ENCODE measurements around the gene HLA-DOB. TPM values are rescaled to one million over a fixed set of nuclear protein-coding genes. Genes with fewer than 3 reads are reported as not detected.

HLA-DOB gene
- total and polyA plus RNA-seq, 2 of the 13 experiments (the other 11 are each of a cell fraction or from before 2014, with no cell fraction given), result not detected

DNA sequence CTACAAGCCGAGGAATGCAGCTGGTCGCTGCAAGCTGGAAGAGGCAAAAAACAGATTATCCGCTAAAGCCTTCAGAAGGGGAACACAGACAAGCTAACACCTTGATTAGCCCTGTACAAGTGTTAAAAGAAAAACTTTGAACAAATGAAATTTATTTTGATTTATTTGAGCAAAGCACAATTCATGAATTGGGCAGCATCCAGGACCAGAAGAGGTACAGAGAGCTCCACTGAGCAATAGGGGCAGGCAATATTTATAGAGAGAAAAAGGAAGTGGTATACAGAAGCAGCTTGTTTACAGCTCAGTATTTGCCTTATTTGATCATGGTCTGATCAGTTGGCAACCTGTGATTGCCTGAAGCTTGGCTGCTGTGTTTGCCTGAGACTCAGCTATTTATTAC, 17.6 kb downstream of the HLA-DOB start:
- no peak for ATAC-seq

DNA sequence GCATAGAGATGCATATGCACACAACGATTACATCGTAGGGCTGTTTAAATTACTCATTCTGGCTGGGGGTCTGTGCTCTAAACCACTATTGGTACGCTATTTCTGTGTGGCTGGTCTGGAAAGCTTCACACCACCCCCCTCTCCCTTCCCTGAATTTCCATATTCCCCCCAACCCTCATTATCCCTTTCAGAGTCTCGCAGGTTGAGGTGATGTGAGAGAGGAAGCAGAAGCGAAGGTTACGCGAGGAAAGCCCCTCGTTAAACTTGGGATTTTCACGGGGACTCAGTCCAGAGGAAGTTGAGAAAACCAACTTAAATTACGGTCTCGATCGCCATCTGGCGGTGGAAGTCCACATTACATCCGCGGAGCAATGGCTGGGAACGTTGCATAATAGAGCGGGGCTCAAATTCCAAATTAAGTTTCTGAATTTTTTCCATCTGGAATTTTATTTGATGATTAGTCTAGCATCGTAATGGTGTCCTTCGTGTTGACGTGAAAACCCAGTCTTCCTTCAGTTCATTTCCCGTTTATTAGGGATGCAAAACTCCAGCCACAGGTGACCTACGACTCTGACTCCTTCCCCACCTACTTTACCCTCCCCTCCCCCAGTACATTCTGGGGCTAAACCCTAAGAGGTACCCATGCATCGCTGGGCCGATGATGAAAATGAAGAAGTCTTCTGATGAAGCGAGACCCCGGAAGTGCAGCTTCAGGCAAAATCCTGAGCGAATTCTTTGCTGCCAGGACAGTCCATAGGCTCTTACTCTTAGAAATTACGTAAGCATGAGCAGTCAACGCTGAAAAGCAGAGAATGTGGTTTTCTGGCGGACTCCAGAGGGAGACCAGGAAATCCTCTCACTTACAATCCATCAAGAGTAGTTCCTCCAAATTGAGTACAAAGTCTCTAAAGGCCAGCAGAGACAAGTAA, 19.7 kb downstream of the HLA-DOB start:
- no peaks in the 10 kb centered on the region for H3K36me3 ChIP-seq (replicated peaks in 1 of 2; ENCODE audit: control insufficient read depth in 1 of 2, insufficient read depth in 2 of 2, low read length in 2 of 2)
- H3K9me3 ChIP-seq (ENCODE audit: low read length), result no peaks in the 10 kb centered on the region
- WGBS (ENCODE audit: low lambda C conversion rate), result 6% methylated on average over 30 of the region's 30 CpGs
- peak overlapping the region; percentile 39 for H2AFZ ChIP-seq (ENCODE audit: low read length)
- H3K27me3 ChIP-seq (ENCODE audit: control insufficient read depth in 1 of 2, insufficient read depth in 2 of 2, low read length in 2 of 2), result peaks cover 0 to 40% of the 10 kb centered on the region in 2 experiments; a peak in 3 of 5 replicates
- peak overlapping the region; percentile 68 for H3K4me2 ChIP-seq (ENCODE audit: low read depth, low read length)
- ATAC-seq (peak; percentile 77), DNase-seq (ENCODE audit: low spot score) (peak; percentile 57), FAIRE-seq (peak; percentile 98)
- H3K79me2 ChIP-seq (ENCODE audit: insufficient read depth, low read length), result no peaks in the 10 kb centered on the region
- no peaks in the 10 kb centered on the region for H4K20me1 ChIP-seq (ENCODE audit: insufficient read depth, low read length)
- H3K9ac ChIP-seq (ENCODE audit: insufficient read depth, low read depth, low read length), result no peak overlapping the region
- intact Hi-C loops (cut with micrococcal nuclease; ENCODE audit: unreplicated experiment), result loop anchor here (1.0 to 10.0 kb wide), 3 partner anchors 71 to 552 kb away; no protein-coding TSS in a partner anchor
- H3K4me3 ChIP-seq (replicated peaks in 1 of 3; ENCODE audit: insufficient read depth in 1 of 3, low read depth in 2 of 3, low read length in 3 of 3), result peak overlapping the region in 2 of 3 experiments; percentile 23 to 48; a peak in 3 of 6 replicates
- no TSS peak for BruUV-seq (replicated peaks)
- H3K4me1 ChIP-seq (ENCODE audit: insufficient read depth, low read length), result peaks cover 15% of the 10 kb centered on the region
- H3K27ac ChIP-seq (ENCODE audit: extremely low read length, insufficient read depth, low read length), result no peak overlapping the region
- in situ Hi-C loops (cut with HindIII; ENCODE audit: extremely low pct_ligation_motif_present, low pct_unique_long_range_greater_than_20kb), result loop anchor here (5.0 to 25.0 kb wide), 3 partner anchors 385 to 710 kb away; no protein-coding TSS in a partner anchor
- POLR2A ChIA-PET, result no interaction called here
- CTCF ChIA-PET (ENCODE audit: low intra/inter-chr PET ratio, low total read pairs), result interaction anchor here (1.0 to 2.1 kb wide), 6 partner anchors 71 to 1216 kb away, joined by 3 to 18 read pairs (median 4); no protein-coding TSS in a partner anchor
- peak; percentile 27; the same call in 1 of the 2 replicates for TF ChIP-seq SALL1 (CRISPR knock-in tag; IDR thresholded peaks at IDR 0.05)
- TF ChIP-seq, protein P1, sequence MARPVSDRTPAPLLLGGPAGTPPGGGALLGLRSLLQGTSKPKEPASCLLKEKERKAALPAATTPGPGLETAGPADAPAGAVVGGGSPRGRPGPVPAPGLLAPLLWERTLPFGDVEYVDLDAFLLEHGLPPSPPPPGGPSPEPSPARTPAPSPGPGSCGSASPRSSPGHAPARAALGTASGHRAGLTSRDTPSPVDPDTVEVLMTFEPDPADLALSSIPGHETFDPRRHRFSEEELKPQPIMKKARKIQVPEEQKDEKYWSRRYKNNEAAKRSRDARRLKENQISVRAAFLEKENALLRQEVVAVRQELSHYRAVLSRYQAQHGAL (CRISPR knock-in tag; IDR thresholded peaks at IDR 0.05; ENCODE audit: not compliant biosample characterization), result no peak
- TF ChIP-seq MEIS2 (CRISPR knock-in tag; IDR thresholded peaks at IDR 0.05), result no peak
- 0 out of 2 replicates have a peak, but pooled peaks have one; percentile 33 for TF ChIP-seq THAP11 (CRISPR knock-in tag; IDR thresholded peaks at IDR 0.05)
- TF ChIP-seq ZNF83 (CRISPR knock-in tag; IDR thresholded peaks at IDR 0.05; ENCODE audit: borderline replicate concordance), result no peak
- 0 out of 2 replicates have a peak, but pooled peaks have one; percentile 22 for TF ChIP-seq ZNF33B (CRISPR knock-in tag; IDR thresholded peaks at IDR 0.05)
- TF ChIP-seq HNRNPUL1 (IDR thresholded peaks at IDR 0.05; ENCODE audit: low read depth, low read length), result no peak
- TF ChIP-seq ZMAT3 (CRISPR knock-in tag; conservative IDR thresholded peaks at IDR 0.05), result no peak
- TF ChIP-seq STAG1 (CRISPR knock-in tag; IDR thresholded peaks at IDR 0.05), result peak; percentile 84
- TF ChIP-seq WIZ (CRISPR knock-in tag; IDR thresholded peaks at IDR 0.05), result 0 out of 2 replicates have a peak, but pooled peaks have one; percentile 54
- peak; percentile 41 for TF ChIP-seq HNRNPK (IDR thresholded peaks at IDR 0.05; ENCODE audit: low read depth, low read length, poor library complexity, severe bottlenecking)
- TF ChIP-seq ZFP36L1 (CRISPR knock-in tag; IDR thresholded peaks at IDR 0.05), result 0 out of 2 replicates have a peak, but pooled peaks have one; percentile 63

More for the DNA sequence above, 17.6 kb downstream of the HLA-DOB start:
- Histone ChIP-seq H3K4me1 (ENCODE audit: insufficient read depth, low read length) (peaks cover 15% of the 10 kb centered on the region), H3K79me2 (ENCODE audit: insufficient read depth, low read length) (no peaks in the 10 kb centered on the region), H3K9me3 (ENCODE audit: low read length) (no peaks in the 10 kb centered on the region), H2AFZ (ENCODE audit: low read length) (no peak overlapping the region), H3K36me3 (replicated peaks in 1 of 2; ENCODE audit: control insufficient read depth in 1 of 2, insufficient read depth in 2 of 2, low read length in 2 of 2) (no peaks in the 10 kb centered on the region), H3K9ac (ENCODE audit: insufficient read depth, low read depth, low read length) (no peak overlapping the region), H4K20me1 (ENCODE audit: insufficient read depth, low read length) (no peaks in the 10 kb centered on the region), H3K27me3 (ENCODE audit: control insufficient read depth in 1 of 2, insufficient read depth in 2 of 2, low read length in 2 of 2) (peaks cover 0 to 23% of the 10 kb centered on the region in 2 experiments; a peak in 3 of 5 replicates), H3K4me3 (replicated peaks in 1 of 3; ENCODE audit: insufficient read depth in 1 of 3, low read depth in 2 of 3, low read length in 3 of 3) (no peak overlapping the region), H3K27ac (ENCODE audit: extremely low read length, insufficient read depth, low read length) (no peak overlapping the region), H3K4me2 (ENCODE audit: low read depth, low read length) (no peak overlapping the region)
- TF ChIP-seq ZNF549 (CRISPR knock-in tag; IDR thresholded peaks at IDR 0.05) (0 out of 2 replicates have a peak, but pooled peaks have one; percentile 63), NPAS2 (CRISPR knock-in tag; IDR thresholded peaks at IDR 0.05; ENCODE audit: borderline replicate concordance) (no peak), NFE2L2 (IDR thresholded peaks at IDR 0.05; ENCODE audit: low read length) (no peak)
- BruUV-seq (replicated peaks), result no TSS peak
- FAIRE-seq, result no peak
- in situ Hi-C loops (cut with HindIII; ENCODE audit: extremely low pct_ligation_motif_present, low pct_unique_long_range_greater_than_20kb) (loop anchor here (5.0 to 25.0 kb wide), 3 partner anchors 387 to 712 kb away; no protein-coding TSS in a partner anchor), intact Hi-C loops (cut with micrococcal nuclease; ENCODE audit: unreplicated experiment) (loop anchor here (10.0 kb wide), 1 partner anchor 554 kb away; no protein-coding TSS in a partner anchor)
- CTCF ChIA-PET (ENCODE audit: low intra/inter-chr PET ratio, low total read pairs), result no interaction called here
- POLR2A ChIA-PET, result no interaction called here
- WGBS (ENCODE audit: low lambda C conversion rate), result 44% methylated on average over 3 of the region's 3 CpGs
- no peak for DNase-seq (ENCODE audit: low spot score)

All from HepG2 (cell line).